Loucy (cell line): Measurements from ENCODE around the gene CALHM2.

Experiments
- H2AFZ ChIP-seq: fragments of 200-600 bp; sonication (generic); 2 replicates; pipeline ENCODE4 v1.6.0; 2016; ENCODE audit warnings: antibody characterized with exemption, mild to moderate bottlenecking, low read length, moderate library complexity
- H3F3A ChIP-seq: fragments of 200-600 bp; 2 replicates; pipeline ENCODE4 v1.6.0; 2016; ENCODE audit warnings: antibody characterized with exemption, low read depth, mild to moderate bottlenecking
- H3K27me3 ChIP-seq: fragments of 200-600 bp; sonication (generic); 2 replicates; pipeline ENCODE4 v1.6.1; 2014; ENCODE audit warnings: low read length, mild to moderate bottlenecking; ENCODE audit not compliant: insufficient read depth, poor library complexity, severe bottlenecking
- H3K36me3 ChIP-seq: fragments of 200-600 bp; sonication (generic); 2 replicates; pipeline ENCODE4 v1.6.1; 2016; ENCODE audit warnings: low read length; ENCODE audit not compliant: insufficient read depth
- H3K4me1 ChIP-seq: fragments of 200-600 bp; sonication (generic); 2 replicates; pipeline ENCODE4 v1.5.1; 2014; ENCODE audit warnings: low read length, mild to moderate bottlenecking; ENCODE audit not compliant: insufficient read depth, poor library complexity, severe bottlenecking
- H3K4me2 ChIP-seq: fragments of 200-600 bp; sonication (generic); 2 replicates; pipeline ENCODE4 v1.6.0; 2014; ENCODE audit warnings: antibody characterized with exemption, low read length, low read depth, mild to moderate bottlenecking; ENCODE audit not compliant: poor library complexity, severe bottlenecking
- H3K4me3 ChIP-seq: fragments of 200-600 bp; sonication (generic); 2 replicates; pipeline ENCODE4 v1.5.1; 2014; ENCODE audit warnings: low read length, mild to moderate bottlenecking, mixed read lengths; ENCODE audit not compliant: poor library complexity, severe bottlenecking
- H3K79me2 ChIP-seq: fragments of 200-600 bp; sonication (generic); 2 replicates; pipeline ENCODE4 v1.6.1; 2014; ENCODE audit warnings: low read length; ENCODE audit not compliant: insufficient read depth
- H3K9ac ChIP-seq: fragments of 200-600 bp; sonication (generic); 2 replicates; pipeline ENCODE4 v1.6.0; 2014; ENCODE audit warnings: mild to moderate bottlenecking, low read depth, low read length, moderate library complexity; ENCODE audit not compliant: poor library complexity, severe bottlenecking
- H3K9me2 ChIP-seq: fragments of 200-600 bp; sonication (generic); replicated peaks from 2 replicates; pipeline ENCODE4 v1.6.1; 2016; ENCODE audit warnings: low read depth, low read length, mixed read lengths
- H3K9me3 ChIP-seq: fragments of 200-600 bp; sonication (generic); 2 replicates; pipeline ENCODE4 v1.6.1; 2014; ENCODE audit warnings: mild to moderate bottlenecking, antibody characterized with exemption, low read length, low read depth; ENCODE audit not compliant: insufficient read depth
- H4K20me1 ChIP-seq: fragments of 200-600 bp; sonication (generic); 2 replicates; pipeline ENCODE4 v1.6.0; 2014; ENCODE audit warnings: antibody characterized with exemption, low read length, mild to moderate bottlenecking; ENCODE audit not compliant: insufficient read depth, poor library complexity, severe bottlenecking
- CTCF ChIP-seq: fragments of 200-600 bp; sonication (generic); conservative IDR thresholded peaks from 2 replicates; pipeline ENCODE4 v1.5.1; 2014; ENCODE audit warnings: mild to moderate bottlenecking, antibody characterized with exemption, low read length
- EZH2phosphoT487 ChIP-seq: fragments of 200-600 bp; IDR thresholded peaks from 2 replicates; pipeline ENCODE4 v1.6.1; 2018; ENCODE audit warnings: antibody characterized with exemption, mild to moderate bottlenecking, moderate library complexity, borderline replicate concordance

The CALHM2 gene

GRCh38 chr10:103495321-103495720 is 43.2 kb upstream of the CALHM2 start:
- no peaks in the 10 kb centered on the region for H3K79me2 ChIP-seq
- no peaks in the 10 kb centered on the region for H3K36me3 ChIP-seq
- TF ChIP-seq EZH2phosphoT487, result no peak
- TF ChIP-seq CTCF, result no peak
- no peaks in the 10 kb centered on the region for H3F3A ChIP-seq
- H3K9ac ChIP-seq, result no peak overlapping the region
- peaks cover 8% of the 10 kb centered on the region for H3K4me1 ChIP-seq
- H3K9me2 ChIP-seq, result no peaks in the 10 kb centered on the region
- H3K27me3 ChIP-seq, result peaks cover 26% of the 10 kb centered on the region
- H4K20me1 ChIP-seq, result no peaks in the 10 kb centered on the region
- H2AFZ ChIP-seq, result no peak overlapping the region
- H3K4me2 ChIP-seq, result no peak overlapping the region
- no peak overlapping the region for H3K4me3 ChIP-seq
- H3K9me3 ChIP-seq, result no peaks in the 10 kb centered on the region

DNA sequence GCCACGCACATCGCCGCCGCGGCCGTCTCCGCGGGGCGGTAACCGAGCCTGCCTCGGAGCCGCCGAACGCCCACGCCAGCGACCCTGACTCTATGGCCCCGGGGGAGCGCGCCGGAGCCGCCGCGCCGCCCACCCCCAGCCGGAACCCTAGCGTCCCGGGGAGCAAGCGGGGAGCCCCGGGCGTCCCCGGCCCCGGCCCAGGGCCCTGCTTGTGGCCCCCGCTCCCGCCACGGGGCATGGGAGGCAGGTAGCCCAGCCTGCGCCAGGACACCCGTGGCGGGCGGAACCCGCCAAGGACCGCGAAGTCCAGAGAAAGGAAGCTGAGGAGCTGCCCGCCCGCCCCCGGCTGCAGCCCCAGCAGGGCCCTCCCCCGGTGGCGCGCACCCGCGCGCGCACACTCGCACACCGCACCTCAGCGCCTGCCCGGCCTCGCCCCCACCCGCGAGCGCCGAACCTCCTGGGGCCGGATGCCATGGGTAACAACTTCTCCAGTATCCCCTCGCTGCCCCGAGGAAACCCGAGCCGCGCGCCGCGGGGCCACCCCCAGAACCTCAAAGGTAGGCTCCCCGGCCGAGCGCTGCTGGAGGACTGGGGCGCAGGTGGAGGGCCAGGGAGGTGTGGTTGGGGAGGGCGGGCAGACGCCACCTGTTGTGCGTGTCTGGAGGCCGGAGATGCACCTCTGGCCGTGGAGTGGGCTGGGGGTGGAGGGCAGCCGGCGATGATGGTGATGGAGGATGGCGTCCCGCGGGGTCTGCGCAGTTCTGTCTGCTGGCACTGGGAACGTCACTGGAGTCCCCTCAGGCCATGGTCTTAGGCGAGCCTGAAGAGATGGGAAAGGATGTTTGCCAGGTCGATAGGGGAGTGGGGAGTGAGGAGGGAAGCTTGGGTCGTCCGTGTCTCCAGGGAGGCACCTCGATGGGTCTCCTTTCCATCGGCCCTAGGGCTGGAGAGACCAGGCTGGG is 42.0 kb upstream of the CALHM2 start:
- TF ChIP-seq EZH2phosphoT487 (no peak), CTCF (no peak)
- Histone ChIP-seq H2AFZ (peak overlapping the region; percentile 70; the same call in 1 of the 2 replicates), H3K9ac (no peak overlapping the region)

GRCh38 chr10:103493362-103493915 is 41.3 kb upstream of the CALHM2 start, which contains the start of gene NEURL1:
Gene NEURL1 (plus strand): TSS chr10:103493705. CDS start chr10:103494388, 683 bp downstream.
- no peak within 1 kb of the TSS for H3K9ac ChIP-seq

More for the DNA sequence above, 42.0 kb upstream of the CALHM2 start:
- Histone ChIP-seq H3K9me2 (no peaks in the 10 kb centered on the region), H3K9me3 (no peaks in the 10 kb centered on the region), H3F3A (no peaks in the 10 kb centered on the region), H3K4me3 (peak overlapping the region; percentile 67), H3K27me3 (peaks cover 26% of the 10 kb centered on the region), H4K20me1 (no peaks in the 10 kb centered on the region), H3K4me2 (peak overlapping the region; percentile 71), H3K79me2 (no peaks in the 10 kb centered on the region), H3K4me1 (peaks cover 9% of the 10 kb centered on the region), H3K36me3 (no peaks in the 10 kb centered on the region)

More at GRCh38 chr10:103493362-103493915, 41.3 kb upstream of the CALHM2 start, which contains the start of gene NEURL1:
- peak within 1 kb of the TSS; percentile 67 for H3K4me3 ChIP-seq
- no peaks in the 10 kb centered on the region for H3K36me3 ChIP-seq
- no peaks in the 10 kb centered on the region for H3F3A ChIP-seq
- H3K9me2 ChIP-seq, result no peaks in the 10 kb centered on the region
- H3K9me3 ChIP-seq, result no peaks in the 10 kb centered on the region
- no peaks in the 10 kb centered on the region for H3K79me2 ChIP-seq
- no peak for TF ChIP-seq CTCF
- TF ChIP-seq EZH2phosphoT487, result no peak
- H3K4me1 ChIP-seq, result peaks cover 9% of the 10 kb centered on the region
- no peaks in the 10 kb centered on the region for H4K20me1 ChIP-seq
- H2AFZ ChIP-seq, result peak within 1 kb of the TSS; percentile 70; the same call in 1 of the 2 replicates
- peak within 1 kb of the TSS; percentile 71 for H3K4me2 ChIP-seq
- H3K27me3 ChIP-seq, result peaks cover 26% of the 10 kb centered on the region
